H54 (cell line): Measurements from ENCODE around the gene PIGL.

Experiments used
- DNase-seq: peaks from one replicate; pipeline ENCODE4 v3.0.0; 2011; ENCODE audit warnings: low spot score, mixed read lengths; ENCODE audit not compliant: insufficient read length
- FAIRE-seq: peaks from 3 replicates; lab custom pipeline; 2011; peaks lifted over from hg19 to GRCh38; lab: Jason Lieb, UNC
- POLR2A ChIP-seq: IDR thresholded peaks from 2 replicates; pipeline ENCODE4 v1.6.1; 2011; ENCODE audit warnings: low read depth, mild to moderate bottlenecking, low read length

The PIGL gene

DNA sequence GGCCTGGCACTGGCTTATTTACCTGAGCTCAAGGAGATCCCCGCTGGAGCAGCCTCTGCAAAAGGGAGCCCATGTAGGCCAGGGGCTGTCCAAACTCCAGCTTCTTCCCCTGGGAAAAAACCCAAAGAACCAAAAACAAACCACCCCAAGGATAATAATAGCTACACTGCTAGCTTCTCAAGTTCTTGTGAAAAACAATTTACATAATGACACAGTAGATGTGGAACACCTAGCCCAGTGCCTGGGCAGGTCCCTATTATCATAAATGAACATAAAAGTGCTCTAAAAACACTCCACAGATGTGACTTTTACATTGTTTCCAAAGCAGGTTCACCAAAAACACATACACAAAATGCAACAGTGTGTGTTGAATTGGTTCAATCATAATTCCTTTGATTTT is 109.0 kb downstream of the PIGL start:
- DNase-seq (no peak), FAIRE-seq (no peak)
- TF ChIP-seq POLR2A: no peak

DNA sequence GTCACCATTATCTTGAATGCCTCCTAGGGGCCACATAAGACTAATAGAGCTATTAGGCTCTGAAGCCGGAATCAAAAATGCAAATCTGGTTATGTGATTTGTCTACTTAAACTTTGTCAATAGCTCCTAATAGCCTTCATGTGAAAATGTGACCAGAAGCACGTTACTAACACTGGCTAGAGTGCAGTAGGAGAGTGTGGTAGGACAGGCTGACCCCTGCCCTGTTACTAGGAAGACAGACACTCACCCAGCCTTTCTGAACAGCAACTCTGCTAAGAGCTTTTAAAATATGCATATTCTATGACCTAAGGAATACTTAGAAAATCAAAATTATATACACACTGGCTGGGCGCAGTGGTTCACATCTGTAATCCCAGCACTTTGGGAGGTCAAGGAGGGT is 110.0 kb downstream of the PIGL start:
- no peak for FAIRE-seq
- no peak for DNase-seq
- no peak for TF ChIP-seq POLR2A

DNA sequence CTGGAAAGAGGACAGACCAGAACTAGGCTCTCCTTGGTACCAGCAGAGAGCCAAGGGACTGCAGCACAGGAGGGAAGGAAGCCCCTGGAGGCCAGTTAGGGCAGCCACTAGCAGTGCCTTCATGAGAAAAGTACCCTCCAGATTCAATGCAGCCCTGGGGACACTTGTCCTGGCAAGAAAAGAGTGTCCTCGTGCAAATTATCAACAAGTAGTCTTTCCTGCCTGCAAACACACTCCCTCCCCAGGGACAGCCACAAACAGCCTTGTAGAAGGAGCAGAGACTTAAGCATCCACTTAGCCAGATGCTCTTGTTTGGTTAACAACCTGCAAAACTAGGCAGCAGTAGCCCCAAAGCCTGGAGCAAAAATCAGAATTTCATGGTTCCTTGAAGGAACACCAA is 112.0 kb downstream of the PIGL start:
- FAIRE-seq (no peak), DNase-seq (no peak)
- no peak for TF ChIP-seq POLR2A

DNA sequence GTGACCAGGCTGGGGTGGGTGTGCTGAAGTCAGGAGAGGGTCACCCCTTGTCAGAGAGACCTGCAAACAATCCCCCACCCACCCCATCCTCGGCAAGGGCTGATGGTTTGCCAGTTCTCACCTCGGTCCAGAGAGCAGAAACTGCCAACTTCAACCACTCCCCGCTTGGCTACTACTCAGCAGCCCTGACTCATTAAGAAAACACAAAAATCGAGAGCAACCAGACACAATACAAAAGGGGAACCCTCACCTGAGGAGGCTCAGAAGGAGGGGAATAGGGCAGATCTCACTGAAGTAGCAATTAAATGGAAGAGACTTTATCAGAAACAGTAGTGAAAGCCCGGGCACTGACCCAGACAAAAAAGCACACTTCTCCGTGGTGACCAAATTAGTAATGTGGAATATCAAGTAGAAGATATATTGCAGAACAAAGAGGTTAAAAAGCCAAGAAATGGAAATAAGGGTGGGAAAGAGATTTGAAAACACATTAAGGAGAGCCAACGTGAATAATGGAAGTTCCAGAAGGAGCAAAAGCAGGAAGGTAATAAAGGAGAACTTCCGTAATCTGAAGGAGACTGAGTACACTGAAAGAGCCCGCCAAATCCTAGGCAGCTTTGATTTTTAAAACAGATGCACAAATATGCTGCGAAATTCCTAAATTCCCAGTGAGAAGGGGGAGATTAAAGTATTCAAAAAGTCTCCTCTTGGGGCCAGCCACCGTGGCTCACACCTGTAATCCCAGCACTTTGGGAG is 112.7 kb downstream of the PIGL start:
- DNase-seq (peak; percentile 66), FAIRE-seq (peak; percentile 90)
- no peak for TF ChIP-seq POLR2A

DNA sequence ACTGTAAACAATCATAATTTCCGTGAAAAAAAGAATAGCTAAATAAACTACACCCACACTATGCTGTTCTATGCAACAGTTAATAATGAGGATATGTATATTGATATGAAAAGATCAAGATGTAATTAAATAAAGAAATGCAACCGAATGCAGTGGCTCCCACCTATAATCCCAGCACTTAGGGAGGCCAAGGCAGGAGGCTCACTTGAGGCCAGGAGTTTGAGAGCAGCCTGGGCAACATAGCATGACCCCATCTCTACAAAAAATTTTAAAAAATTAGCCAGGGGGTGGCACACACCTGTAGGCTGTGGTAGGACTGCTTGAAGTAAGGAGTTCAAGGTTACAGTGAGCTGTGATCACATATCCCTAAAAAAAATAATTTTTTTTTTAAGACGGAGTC is 121.4 kb downstream of the PIGL start:
- FAIRE-seq: no peak
- no peak for TF ChIP-seq POLR2A
- no peak for DNase-seq

DNA sequence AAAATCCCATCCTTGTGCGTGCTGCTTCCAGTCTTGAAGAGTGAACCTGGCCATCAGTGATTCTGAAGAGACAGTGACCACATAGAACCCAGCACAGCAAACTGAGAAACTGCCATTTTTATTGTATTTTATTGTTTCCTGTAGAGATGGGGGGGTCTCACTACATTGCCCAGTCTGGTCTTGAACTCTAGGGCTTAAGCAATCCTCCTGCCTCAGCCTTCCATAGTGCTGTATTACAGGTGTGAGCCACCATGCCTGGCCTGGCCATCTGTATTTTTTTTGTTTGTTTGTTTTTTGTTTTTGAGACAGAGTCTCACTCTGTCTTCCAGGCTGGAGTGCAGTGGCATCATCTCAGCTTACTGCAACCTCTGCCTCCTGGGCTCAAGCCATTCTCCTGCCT is 122.4 kb downstream of the PIGL start:
- DNase-seq (no peak), FAIRE-seq (no peak)

DNA sequence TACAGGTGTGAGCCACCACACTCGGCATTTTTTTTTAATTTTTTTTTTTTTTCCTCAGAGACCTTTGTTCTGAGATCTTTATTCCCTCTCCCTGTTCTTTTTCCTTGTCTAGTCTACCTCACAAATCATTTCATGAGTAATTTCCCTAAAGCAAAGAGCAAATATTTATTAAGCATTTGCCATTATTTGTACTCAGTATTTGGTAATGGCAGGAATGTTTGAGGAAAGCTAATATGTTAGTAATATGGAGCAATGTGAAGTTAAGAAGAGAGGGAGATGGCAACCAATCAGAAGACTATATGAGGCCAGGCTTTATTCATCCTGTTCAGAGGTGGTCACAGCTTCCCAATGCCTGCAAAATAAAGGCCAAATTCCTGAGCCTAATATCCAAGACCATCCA is 122.9 kb downstream of the PIGL start:
- TF ChIP-seq POLR2A: no peak
- DNase-seq (no peak), FAIRE-seq (no peak)

More for the DNA sequence above, 122.4 kb downstream of the PIGL start:
- TF ChIP-seq POLR2A: no peak

DNA sequence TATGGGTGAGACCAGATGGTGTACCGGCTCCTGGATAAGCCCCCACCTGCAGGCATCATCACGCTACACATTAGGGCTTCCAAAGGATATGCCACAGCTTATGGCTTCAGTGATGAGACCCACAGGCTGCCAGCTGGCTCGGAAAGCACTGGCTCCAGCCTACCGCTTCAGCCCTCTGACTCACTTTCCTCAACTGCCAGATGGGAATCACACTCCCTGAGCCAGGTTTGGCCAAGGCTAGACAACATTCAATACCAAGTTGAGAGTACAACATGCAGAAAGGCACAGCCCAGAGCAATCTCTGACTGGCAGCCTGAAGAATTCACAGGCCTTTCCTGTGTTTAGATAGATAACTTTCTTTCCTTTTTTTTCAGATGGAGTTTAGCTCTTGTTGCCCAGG is 126.0 kb downstream of the PIGL start:
- TF ChIP-seq POLR2A: no peak
- DNase-seq: no peak
- FAIRE-seq: no peak

DNA sequence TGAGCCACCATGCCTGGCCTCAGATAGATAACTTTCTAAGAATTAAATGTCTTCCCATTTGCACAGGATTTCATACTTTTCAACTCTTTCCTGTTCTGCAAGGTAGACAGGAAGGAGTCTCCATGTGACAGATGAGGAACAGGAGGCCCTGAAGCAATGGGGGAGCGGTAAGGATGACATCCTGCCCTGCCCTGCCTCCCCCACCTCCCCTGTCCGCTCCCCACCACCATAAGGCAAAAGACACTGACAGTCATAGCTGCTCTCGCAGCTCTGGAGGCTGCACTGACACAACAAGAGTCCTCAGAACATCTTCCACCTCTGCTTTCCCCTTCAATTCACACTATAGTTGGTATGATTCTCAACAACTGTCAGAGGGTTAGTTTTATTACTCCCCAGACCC is 126.6 kb downstream of the PIGL start:
- DNase-seq (no peak), FAIRE-seq (no peak)
- no peak for TF ChIP-seq POLR2A

DNA sequence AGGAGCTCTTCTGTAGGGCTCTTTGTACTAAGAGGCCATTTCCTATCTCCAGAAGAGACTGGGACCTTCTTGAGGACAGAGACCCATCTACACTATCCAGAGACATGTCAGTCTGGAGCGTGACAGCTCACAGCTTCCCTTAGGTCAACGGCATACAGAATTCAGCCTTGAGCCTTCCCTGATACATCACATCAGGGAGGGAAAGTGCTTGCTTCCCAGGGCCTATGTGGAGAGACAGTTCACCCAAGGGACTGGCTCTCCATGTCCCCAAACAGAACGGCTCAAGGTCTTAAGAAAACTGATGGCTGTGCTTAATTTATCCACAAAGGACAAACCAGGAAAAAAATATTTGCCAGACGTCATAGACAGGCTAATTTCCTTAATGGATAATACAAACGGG is 128.6 kb downstream of the PIGL start:
- DNase-seq (no peak), FAIRE-seq (no peak)
- no peak for TF ChIP-seq POLR2A

DNA sequence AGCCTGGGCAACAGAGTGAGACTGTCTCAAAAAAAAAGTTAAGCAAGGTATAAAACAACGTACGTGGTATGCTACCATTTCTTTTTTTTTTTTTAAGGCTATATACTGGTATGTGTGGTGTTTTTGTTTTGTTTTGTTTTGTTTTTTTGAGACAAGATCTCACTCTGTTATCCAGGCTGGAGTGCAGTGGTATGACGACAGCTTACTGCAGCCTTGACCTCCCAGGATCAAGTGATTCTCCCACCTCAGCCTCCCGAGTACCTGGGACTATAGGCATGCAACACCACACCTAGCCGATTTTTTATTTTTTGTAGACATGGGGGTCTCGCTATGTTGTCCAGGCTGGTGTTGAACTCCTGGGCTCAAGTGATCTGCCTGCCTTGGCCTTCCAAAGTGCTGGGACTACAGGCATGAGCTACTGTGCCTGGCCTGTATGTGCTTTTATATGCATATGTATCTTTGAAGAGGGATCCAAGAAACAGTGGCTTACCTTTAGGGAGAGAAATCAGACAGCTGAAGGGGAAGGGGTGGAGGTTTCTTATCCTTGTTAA is 129.8 kb downstream of the PIGL start:
- no peak for TF ChIP-seq POLR2A
- FAIRE-seq (no peak), DNase-seq (no peak)

DNA sequence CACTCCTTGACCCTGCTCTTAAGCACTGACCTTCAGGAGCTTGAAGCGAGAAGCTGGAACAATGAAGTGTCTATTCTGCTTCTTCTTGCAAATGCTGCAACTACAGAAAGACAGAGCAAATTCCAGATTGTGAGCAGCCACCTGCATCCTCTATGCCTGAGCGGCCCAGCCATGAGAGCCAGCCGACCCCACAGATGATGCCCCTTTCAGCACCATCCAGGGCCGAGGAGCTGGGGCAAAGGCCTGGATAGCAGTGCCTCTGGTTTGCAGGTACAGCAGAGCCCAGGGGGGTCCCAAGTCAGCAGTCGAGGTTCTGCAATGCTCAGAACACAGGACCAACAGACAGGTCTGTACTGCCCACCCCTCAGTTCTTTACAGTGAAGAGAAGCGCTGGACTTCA is 131.6 kb downstream of the PIGL start:
- no peak for TF ChIP-seq POLR2A
- no peak for DNase-seq
- FAIRE-seq: no peak

DNA sequence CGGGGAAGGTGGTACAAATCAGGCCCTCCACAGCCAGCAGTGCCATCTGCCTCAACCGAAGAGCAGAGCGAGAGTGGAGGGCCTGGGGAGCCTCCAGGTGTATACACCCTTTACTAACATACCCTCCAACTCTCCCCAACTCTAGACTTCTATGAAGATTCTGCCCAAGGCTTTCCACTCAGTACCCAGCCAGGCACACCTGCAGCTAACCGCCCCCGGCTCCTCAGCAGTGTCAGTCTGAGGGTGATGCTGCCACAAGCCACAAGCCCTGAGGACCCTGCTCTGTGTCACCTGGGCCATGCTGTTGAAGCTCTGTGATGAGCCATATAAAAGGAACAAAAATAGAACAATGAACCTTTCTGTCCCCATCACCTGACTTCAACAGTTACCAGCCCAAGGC is 132.4 kb downstream of the PIGL start:
- no peak for DNase-seq
- TF ChIP-seq POLR2A: no peak
- FAIRE-seq: no peak

DNA sequence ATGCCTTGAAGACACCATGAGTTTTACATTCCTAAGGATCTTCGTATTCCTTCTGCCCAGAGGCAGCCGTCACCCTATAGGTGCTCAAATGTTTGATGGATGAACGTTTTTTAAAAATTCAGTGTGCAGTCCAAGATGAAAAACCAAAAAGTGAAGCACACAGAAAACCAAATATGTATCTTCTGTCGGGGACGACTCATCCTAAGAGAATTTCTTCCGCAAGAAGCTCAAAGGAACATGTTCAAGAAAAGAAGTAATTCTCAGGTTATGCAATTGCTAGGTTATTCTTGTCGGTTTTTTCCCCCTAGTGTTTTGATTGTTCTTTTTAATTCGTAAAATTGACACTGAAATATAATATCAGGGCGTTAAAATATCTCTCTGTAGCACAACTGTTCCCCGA is 134.8 kb downstream of the PIGL start:
- TF ChIP-seq POLR2A: no peak
- no peak for DNase-seq
- FAIRE-seq: no peak

DNA sequence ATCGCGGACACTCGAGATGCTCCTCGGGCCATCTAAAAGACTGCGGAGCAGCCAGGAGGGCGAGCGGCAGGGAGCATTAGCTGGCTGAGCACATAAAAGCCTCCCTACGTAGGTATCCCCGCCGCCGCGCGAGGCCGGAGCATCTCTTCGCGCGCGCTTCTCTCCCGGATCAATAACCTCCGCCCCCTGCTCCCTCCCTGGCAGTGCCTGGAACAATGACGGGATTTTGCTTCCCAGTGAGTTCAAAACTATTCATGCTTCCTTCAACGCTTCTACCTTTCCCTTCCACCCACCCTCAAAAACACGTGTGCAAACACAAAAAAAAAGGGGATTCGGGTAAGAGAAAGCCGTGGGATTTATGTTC is 135.3 kb downstream of the PIGL start:
- DNase-seq (no peak), FAIRE-seq (no peak)
- no peak for TF ChIP-seq POLR2A
